ENCODE measurements around the gene NEK8.

DNA sequence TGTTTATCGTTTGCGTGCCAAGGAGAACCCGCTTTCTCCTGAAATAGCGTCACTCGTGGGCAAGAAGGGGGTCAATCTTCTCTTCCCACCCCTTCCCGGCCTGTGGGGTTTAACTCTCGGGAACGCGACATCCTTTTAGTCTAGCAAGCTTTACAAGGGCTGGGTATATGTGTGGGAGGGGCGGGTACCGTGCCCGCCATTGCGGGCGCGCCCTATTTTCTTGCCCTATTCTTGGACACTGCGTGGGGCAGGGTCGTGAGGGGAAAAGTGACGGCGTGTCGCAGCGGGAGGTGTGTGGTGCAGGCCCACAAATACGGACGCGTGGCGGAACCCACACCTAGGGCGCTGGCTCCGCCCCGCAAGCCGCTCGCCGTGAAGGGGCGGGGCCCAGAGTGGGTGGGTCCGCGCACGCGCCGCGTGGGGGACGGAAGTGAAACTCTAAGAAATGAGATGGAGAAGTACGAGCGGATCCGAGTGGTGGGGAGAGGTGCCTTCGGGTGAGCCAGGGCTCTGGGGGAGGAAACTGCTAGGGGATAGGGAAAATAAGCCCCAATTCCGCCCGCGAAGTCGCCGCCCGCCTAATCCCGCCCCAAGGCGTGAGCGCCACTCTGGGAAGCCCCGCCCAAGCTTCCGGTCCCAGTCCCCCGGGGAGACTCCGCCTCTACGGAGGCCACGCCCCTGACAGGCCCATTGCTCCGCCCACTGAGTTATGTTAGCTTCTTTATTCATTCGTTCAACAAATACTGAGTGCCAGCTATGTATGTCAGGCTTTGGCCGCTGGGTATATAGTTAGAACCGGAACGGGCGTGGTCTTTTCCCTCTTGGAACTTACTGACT is at the start of gene NEK8:
- TF ChIP-seq CTCF (conservative IDR thresholded peaks at IDR 0.05 in 1 of 2, IDR thresholded peaks at IDR 0.05 in 1 of 2; ENCODE audit: extremely low read depth in 1 of 2, insufficient read depth in 1 of 2, low read depth in 1 of 2, low read length in 2 of 2) (no peak), EZH2 (IDR thresholded peaks at IDR 0.05; ENCODE audit: borderline replicate concordance, low read length) (no peak)

All from mammary epithelial cell (primary cell).